Activated CD4-positive, CD25-positive, alpha-beta regulatory T cell treated with anti-CD3 and anti-CD28 coated beads, Interleukin-2, amount 50 U/mL, for 72 hours (primary cell): Measurements from ENCODE around the gene ACTR2.
"Not testable (repeated sequence)": the region's sequence is repeated elsewhere in the genome, so short reads cannot be mapped to it uniquely, and the experiment has no call there.

Experiments
- DNase-seq: peaks from one replicate; pipeline ENCODE4 v3.0.0; 2021

Gene ACTR2

DNA sequence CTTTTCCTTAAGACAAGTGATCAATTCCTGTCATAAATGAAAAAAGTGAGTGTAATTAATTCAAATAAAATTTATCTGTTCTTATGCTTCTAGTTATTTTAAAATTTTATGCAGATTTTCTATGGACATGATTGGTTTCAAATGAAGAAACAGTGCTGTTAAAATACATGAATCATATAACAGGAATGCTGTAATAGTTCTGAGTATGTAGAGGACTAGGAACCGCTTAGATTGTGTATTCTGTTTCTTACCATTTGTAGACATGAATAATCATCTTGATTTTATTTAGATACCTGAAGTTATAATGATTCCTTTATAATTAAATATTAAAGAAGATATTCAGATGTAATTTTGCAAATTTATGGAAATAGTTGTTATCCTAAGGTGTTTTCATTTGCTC, 3.5 kb downstream of the ACTR2 start:
- no peak for DNase-seq

DNA sequence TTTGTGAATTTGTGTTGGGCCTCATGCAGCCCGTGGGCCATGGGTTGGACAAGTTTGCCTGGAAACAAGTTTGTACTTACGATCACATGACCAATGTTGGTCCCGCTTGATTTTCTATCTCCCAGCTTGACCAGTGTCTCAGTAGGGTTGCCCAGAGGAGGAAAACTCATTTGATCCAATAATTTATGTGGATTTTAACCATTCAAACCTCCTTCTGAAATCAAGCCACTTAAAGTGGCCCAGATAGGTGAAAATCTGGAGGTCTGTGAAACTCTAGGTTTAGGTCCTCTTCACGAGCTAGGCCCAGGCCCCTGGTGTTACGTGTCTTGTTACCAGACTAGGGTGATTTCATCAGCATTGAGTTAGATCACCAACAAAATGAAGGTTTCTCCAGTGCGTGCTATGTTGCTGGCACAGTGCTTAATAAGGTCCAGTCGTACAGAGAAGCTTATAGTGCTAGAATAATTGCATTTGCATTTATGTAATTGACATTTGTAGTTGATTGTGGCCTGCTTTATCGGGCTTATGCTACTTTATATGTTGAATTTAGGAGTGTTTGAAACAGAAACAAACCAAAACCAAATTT, 4.4 kb downstream of the ACTR2 start:
- DNase-seq = no peak

DNA sequence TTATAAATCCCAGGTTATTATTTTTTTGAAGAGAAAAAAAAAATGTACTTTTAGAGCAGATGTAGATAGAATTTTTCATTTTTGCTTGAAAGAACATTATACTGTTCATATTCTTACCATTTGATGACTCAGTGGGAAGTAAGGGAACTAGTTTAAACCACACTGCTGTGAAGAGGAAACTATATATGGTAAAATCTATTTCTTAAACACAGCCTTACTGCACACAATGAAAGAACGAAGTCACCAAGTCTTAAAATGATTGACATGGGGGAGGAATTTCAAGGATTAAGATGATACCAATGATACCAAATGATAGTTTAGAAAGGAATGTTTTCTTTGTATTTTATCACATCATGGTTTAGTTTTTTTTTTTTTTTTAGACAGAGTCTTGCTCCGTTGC, 5.0 kb downstream of the ACTR2 start:
- no peak for DNase-seq

DNA sequence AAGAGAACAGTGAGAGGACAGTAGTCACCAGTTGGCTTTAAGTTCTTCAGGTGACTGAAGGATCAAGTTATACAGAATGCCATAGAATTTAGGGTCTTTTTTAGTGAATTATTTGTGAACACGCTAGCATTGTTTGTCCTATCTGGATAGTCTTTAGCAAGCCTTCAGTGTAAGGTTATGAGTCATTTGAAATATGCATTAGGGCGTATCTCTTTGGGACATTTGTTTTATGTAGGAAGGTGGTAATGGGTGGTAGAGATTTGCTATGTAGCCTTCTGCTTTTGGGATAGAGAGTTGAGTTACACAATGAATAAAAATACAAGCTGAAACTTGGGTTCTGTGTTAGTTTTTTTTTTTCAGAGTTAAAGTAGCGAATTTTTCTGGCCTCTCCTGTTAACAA, 13.0 kb downstream of the ACTR2 start:
- DNase-seq = no peak

DNA sequence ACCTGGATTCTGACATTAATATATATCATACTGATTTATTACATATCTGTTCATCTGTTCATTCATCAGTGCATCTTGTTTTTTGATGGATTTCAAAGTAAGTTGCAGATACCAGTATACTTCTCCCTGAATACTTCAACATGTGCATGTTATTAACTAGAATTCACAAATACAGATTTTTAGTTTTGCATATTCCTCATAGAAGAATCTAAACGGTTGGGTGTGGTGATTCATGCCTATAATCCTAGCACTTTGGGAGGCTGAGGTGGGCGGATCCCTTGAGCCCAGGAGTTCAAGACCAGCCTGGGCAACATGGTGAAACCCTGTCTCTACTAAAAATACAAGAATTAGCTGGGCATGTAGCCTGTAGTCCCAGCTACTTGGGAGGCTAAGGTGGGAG, 16.8 kb downstream of the ACTR2 start:
- not testable (repeated sequence) for DNase-seq

DNA sequence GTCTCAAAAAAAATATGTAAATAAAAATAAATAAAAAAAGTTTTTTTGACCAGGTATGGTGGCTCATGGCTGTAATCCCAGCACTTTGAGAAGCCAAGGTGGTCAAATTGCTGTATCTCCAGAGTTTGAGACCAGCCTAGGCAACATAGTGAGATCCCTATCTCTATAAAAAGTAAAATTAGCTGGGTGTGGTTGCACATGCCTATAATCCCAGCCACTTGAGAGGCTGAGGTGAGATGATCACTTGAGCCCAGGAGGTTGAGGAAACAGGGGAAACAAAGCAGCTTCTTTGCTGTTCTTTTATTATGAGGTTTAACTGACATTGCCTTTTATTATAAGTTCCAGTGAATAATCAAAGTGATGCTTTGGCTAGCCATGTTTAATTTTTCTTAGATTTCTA, 25.0 kb downstream of the ACTR2 start:
- no peak for DNase-seq

DNA sequence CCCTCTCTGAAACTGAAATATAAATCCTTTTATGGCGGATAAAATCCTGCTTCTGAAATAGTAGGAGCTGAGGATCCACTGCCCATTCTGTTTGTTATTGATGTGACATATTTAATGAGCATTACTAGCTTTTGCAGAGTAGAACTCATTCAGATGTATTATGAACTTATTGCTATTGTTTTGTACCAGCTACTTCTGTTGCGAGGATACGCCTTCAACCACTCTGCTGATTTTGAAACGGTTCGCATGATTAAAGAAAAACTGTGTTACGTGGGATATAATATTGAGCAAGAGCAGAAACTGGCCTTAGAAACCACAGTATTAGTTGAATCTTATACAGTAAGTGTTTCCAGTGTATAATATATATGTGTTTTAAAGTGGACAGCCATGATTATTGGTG, 27.7 kb downstream of the ACTR2 start:
- DNase-seq = no peak

DNA sequence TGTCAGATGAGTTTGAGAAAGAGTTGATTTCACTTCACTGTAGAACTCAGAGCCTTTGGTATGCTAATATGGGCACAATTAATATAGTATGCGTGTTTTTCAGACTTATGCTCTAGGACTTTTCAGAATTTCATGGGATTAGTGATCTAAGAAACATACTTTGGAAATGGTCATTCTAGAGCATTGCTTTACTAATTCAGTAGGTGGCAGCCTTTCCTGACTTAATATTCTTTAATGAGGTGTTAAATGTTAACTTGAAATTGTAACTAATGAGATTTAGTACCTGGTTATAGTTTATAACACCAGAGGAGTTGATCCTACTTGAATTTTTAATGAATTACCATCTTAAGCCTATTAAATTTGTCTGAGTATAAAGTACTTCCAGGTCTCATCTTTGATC, 28.4 kb downstream of the ACTR2 start:
- DNase-seq = no peak

DNA sequence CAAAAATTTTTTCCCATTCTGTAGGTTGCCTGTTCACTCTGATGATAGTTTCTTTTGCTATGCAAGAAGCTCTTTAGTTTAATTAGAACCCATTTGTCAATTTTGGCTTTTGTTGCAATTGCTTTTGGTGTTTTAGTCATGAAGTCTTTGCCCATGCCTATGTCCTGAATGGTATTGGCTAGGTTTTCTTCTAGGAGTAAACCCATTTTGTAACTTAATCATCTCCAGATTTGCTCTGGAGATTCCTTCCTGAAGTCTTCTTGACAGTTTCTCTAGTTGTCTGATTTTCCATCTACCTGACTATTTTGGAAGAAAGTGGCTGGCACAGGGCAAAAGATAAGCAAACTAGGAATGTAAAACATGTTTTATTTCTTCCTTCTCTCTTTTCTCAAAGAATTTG, 30.2 kb downstream of the ACTR2 start:
- not testable (repeated sequence) for DNase-seq

DNA sequence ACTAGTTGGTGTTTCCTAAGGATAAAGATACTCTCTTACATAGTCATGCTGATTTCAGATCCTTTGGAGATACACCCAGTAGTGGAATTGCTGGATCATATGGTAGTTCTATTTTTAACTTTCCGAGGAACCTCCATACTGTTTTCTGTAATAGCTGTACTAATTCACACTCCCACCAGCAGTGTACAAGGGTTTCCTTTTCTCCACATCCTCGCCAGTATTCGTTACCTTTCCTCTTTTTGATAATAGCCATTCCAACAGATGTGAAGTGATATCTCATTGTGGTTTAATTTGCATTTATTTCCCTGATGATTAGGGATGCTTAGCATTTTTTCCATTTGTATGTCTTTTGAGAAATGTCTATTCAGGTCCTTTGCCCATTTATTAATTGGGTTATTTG, 34.0 kb downstream of the ACTR2 start:
- DNase-seq = no peak

DNA sequence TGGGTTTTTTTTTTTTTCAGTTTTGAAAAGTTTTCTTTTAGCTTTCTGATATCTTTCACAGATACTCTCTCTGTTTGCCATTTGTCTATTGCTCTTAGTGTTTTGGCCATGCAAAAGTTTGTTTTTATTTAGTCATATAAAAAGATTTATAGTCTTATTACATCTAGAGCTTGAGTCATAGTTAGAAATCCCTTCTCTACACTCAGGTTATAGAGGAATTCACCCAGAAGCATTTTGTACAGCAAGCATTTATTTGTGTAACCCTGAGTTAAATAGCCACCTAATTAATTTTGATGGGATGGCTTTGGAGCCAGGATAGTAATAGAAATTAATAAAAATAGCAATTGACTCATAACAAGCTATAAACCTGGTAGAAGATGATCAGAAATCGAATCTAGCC, 35.6 kb downstream of the ACTR2 start:
- DNase-seq = no peak

DNA sequence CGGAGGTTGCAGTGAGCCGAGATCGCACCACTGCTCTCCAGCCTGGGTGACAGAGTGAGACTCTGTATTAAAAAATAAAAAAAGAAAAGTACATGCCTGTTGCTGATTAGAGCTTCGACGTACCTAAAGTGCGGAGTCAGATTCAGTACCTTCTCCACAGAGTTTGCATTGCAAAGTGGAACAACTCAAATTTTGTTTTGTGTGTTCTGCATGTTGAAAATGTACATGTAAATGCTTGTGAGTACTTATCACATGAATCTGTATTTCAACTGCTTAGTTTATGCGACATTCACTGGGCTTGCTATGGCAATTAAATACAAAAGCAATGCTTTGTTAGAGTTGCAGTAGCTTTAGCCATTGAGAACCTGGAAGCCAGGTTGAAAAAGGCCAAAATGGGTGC, 36.4 kb downstream of the ACTR2 start:
- DNase-seq = no peak

DNA sequence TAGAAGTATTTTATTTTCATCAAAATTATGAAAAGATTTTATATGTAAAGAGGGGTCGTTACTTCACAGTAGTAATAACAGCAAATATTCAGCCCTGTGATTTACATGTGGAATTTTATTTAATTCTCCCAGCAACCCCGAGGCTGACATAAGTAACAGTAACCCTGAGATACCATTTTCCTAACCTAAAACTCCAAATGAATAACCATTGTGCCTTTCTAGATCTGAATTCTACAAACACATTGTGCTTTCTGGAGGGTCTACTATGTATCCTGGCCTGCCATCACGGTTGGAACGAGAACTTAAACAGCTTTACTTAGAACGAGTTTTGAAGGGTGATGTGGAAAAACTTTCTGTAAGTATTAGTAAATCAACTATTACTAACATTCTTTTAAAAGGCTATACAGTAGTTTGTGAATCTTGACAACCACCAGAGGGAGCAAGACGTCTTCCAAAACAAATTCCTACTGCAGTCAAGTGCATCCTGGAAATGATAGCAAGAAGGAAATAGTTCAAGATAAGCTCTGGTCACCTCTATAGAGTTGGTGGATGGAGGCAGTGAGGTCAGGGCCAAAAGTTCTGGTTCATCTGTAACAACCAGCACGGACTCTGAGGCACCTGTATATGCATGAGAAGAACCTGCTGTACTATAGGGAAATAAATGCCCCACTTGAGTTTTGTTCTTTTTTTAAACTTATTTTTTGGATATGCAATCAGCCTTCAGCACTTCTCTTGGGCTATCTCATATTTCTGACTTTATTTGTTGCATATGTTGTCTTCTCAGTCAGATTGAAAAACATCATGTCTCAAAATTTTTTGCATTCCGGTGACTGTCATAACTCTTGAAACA, 37.4 kb downstream of the ACTR2 start:
- DNase-seq = no peak

DNA sequence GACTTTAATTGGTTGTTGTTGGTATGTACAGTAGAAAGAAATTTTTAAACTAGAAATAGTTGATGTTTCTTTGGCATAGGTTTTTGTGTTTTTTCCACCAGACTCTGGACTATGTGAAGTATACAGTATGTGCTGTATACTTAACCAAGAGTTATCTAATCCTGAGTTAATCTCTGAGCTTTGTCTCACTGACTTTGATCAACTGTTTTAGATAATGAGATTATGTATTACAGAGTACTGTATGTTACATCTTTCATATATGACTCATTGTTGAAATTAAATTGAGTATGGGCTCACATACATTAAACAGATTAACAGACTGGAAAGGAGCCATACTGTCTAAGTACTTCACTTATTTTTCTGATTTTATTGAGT, 38.0 kb downstream of the ACTR2 start:
- DNase-seq = no peak

DNA sequence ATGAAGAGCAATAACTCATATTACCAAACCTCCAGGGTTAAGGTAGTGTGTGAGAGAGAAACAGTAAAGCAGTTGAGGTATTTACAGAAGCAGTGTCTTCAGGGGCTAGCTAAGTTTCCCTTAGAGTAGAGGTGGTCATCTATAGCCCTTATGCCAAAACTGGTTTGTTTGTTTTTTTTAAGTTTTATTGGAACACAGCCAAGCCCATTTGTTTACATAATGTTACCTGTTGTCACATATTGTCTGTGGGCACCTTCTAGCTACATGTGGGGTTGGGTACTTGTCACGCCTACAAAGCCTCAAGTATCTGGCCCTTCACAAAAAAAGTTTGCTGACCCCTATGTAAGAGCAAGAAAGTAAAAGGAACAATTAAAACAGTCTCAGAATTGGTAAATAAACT, 39.4 kb downstream of the ACTR2 start:
- no peak for DNase-seq

DNA sequence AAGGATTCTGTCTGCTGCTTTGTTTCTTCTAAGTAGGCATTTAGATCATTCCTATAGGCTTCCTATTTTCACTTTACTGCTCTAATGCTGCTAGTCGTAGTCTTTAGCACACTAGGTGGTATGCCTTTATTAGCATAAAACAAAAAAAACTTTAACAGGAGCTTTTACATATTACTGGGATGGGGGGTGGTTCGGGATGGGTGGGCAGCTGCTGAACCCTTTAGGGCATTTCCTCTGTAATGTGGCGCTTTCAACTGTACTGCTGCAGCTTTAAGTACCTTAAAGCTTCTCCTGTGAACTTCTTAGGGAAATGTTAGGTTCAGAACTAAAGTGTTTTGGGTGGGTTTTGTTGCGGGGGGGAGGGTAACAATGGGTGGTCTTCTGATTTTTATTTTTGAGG, 41.3 kb downstream of the ACTR2 start:
- DNase-seq = no peak

DNA sequence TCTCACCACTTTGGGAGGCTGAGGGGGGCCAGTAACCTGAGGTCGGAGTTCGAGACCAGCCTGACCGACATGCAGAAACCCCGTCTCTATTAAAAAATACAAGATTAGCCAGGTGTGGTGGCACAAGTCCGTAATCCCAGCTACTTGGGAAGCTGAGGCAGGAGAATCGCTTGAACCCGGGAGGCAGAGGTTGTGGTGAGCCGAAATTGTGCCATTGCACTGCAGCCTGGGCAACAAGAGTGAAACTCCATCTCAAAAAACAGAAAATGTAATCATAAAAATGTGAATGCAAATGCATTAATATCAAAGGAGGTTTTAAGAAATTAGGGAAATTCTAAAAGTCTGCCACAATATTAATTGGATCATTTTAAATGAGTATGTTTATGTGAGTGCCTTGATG, 45.7 kb downstream of the ACTR2 start:
- DNase-seq = no peak

DNA sequence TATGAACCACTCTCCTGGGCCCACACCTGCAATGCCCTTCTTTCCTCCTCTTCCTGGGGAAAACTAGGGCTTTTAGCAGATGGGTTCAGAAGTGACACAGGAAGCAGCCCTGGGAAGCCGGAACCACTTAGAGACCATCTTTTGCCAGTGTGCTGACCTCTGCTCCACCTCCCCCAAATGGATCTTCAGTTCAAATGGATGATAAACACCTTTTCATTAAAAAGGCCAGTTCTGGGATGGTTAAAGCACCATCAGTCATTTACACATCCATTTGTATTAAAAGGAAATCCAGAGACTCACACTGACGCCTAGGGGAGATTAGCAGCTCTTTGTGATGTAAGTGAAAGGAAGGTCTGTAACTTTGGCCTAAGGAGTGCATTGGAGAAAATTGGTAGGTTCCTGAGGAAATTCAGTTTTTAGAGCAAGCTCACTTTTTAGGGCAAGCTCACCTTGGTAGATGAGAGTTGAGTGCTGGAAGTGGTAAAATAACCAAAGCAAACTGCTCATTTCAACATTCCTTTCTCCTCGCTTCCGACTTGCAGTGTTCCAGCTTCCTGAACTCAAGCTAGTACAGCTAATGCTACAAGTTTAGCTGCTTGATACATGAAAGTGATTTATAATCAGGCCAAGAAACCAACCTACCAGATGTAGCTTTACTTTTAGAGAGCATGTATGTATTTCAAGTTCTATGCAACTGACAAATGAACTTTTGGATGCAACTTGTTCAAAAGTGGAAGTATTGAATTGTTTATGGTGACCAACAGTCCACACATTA, 47.7 kb downstream of the ACTR2 start:
- no peak for DNase-seq

DNA sequence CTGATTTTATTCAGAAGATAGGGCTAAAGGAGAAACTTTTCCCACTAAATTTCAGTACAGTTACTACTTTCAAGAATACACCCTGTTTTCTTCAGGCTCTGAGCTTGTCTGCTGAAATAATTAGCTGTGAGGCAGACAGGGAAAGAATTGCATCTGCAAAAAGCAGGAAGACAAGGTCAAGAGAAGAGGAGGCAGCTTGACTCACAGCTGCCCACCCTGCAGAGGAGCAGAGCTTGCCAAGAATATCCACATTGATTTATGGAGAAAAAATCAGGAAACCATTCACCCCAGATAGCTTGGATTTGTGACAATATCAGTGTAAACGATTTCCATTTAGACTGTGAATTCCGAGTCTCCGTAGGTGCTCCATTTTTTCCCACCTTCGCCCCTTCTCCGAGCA, 49.0 kb downstream of the ACTR2 start:
- DNase-seq = no peak

DNA sequence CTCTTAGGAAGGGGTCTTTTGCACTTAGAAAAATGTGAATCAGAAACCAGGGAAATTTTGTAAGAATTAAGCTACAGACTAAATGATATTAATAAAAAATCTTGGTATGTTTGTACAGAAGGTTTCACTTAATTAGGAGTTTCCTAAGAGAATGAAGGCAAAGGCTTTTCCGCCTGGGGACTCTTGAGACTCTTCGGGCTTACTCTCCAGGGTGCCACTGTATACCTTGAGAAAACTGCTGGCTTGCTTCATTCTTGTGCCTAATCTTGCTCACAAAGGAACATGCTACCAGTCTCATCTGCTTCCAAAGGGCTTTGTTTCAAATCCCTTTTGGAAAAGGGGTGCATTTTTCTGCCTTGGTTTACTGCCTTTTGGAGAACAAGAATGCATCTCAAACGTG, 49.5 kb downstream of the ACTR2 start:
- no peak for DNase-seq

DNA sequence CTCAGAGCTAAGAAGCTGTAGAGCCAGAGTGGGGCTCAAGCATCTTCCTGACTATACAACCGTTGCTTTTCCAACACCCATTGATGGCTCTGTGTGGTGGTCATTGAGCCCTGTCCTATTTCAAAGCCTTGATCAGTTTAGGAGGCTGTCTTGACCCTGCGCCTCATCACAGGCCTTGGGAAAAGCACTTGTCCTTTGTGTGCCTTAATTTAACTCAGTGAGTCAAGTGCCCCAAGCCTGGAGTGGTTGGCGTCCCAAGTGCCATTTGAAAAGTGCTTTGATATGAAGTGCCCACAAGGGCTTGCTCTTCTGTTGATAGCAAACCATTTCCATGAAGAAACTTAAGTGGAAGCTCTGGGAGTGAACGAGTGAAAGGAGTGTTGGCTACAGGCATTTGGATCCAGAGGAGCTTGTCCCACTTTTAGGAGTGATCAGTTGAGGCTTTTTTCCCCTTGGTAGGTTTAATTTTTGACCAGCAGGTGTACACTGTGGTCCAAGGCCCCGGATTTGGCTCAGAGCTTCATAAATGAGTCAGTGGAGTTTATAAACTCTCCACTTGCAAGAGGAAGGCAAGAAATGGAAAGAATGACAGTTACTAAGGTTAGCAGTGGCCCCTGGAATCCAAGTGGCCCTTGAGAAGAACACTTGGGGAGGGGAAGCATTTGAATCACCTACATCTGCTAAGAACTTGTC, 50.3 kb downstream of the ACTR2 start:
- DNase-seq = no peak

DNA sequence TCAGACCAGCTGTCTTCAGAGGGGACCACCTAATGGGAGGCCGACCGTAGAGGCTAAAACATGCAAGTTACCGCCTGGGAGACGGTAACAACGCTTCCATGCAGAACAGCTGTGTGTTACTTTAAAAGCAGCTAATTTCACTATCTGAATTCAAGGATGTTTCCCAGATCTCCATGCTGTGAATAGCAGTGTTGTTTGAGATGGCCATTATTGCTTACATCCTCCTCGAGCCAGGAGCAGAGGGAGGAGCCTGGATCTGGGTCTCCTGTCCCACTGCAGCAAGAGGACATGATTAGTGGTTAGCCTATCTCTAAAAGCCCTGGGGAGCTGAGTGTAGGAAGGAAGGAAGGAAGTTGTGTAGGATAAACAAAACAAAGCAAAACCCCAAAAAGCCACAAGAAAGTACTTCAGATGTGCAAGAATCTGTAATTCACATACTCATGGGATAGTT, 50.9 kb downstream of the ACTR2 start:
- DNase-seq = no peak

DNA sequence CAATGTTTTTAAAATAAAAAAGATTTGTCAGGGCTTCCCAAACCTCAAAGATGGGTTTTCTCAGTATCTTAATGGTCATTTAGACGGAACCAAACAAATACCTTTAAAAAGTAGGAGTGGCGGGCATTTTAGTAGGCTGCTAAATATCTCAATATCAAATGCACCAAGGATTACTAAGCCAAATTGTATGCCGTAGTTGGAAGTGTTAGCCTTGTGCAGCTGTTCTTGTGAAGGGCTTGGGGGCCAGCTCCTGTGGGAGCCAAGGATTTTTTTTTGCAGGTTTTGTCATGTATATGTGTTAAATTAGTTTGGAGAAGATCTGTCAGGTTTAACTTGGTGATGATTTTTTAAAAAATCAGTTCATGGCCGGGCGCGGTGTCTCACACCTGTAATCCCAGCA, 52.1 kb downstream of the ACTR2 start:
- DNase-seq = no peak
